Esophagus squamous epithelium (tissue), 5 donors: ENCODE results near the gene NPFFR2. TPM values are rescaled to one million over a fixed set of nuclear protein-coding genes. Genes with fewer than 3 reads are reported as not detected.

Source experiments
- DNase-seq: peaks from one replicate; lab custom pipeline; 2025; lab: John Stamatoyannopoulos, UW
- H3K27ac ChIP-seq, 4 donors: fragments of 200-600 bp; sonication (generic); one replicate each; pipeline ENCODE4 v1.5.1; 2016 to 2019; ENCODE audit warnings: mild to moderate bottlenecking in 1 of 4
- H3K27me3 ChIP-seq, 4 donors: fragments of 200-600 bp; sonication (generic); 1 replicate in 3 of 4; 2 replicates in 1 of 4; pipeline versions ENCODE4 v1.5.1 to v1.6.0; 2017 to 2021; ENCODE audit warnings: antibody characterized with exemption in 1 of 4
- H3K36me3 ChIP-seq, 3 donors: fragments of 200-600 bp; sonication (generic); one replicate each; pipeline ENCODE4 v1.5.1; 2016 to 2019
- H3K4me1 ChIP-seq, 3 donors: fragments of 200-600 bp; sonication (generic); one replicate each; pipeline ENCODE4 v1.5.1; 2017 to 2019
- H3K4me3 ChIP-seq, 4 donors: fragments of 200-600 bp; sonication (generic); 1 replicate in 3 of 4; 2 replicates in 1 of 4; pipeline ENCODE4 v1.5.1; 2016 to 2019; ENCODE audit warnings: mild to moderate bottlenecking in 2 of 4, moderate library complexity in 1 of 4
- H3K9me3 ChIP-seq, 3 donors: fragments of 200-600 bp; sonication (generic); one replicate each; pipeline ENCODE4 v1.5.1; 2016 to 2019
- CTCF ChIP-seq, 6 experiments: fragments of 450-650 bp in 4 of 6; fragments of 200-600 bp in 2 of 6; sonication (generic) in 2 of 6; IDR thresholded peaks; one replicate each; pipeline ENCODE4 v1.5.1; 2016 to 2019; ENCODE audit warnings: antibody characterized with exemption in 6 of 6, mild to moderate bottlenecking in 4 of 6, moderate library complexity in 4 of 6
- POLR2A ChIP-seq, 4 donors: fragments of 450-650 bp; IDR thresholded peaks; one replicate each; pipeline ENCODE4 v1.6.1; 2017; ENCODE audit warnings: antibody characterized with exemption in 4 of 4, mild to moderate bottlenecking in 4 of 4, moderate library complexity in 3 of 4
- WGBS, 2 donors: methylation state at CpG; one replicate each; pipeline ENCODE4 v1.1.5; 2018; 5-methylcytosine and 5-hydroxymethylcytosine counted together
- intact Hi-C: fragments of 100-400 bp; cut with DNase I; formaldehyde crosslinking; loops from one replicate; pipeline ENCODE4 v1.15.0; 2022
- total RNA-seq, 4 donors: library from RNA; depleted of rRNA; stranded (reverse); fragments of >200 nt; gene quantifications; one replicate each; pipeline ENCODE4 v1.1.0, GENCODE V29; 2016
- donor health status: DM: yes; HTN: yes; CAD: no.

The NPFFR2 gene
- total RNA-seq, 4 donors from 2014 or later: not detected

- H3K9me3 ChIP-seq: no peaks in the 10 kb centered on the region
- TF ChIP-seq POLR2A (IDR thresholded peaks at IDR 0.05) (no peak), CTCF (IDR thresholded peaks at IDR 0.05) (no peak)
- H3K4me1 ChIP-seq: no peaks in the 10 kb centered on the region
- intact Hi-C loops: no loop called here
- no peak for DNase-seq
- H3K27me3 ChIP-seq: no peaks in the 10 kb centered on the region
- H3K27ac ChIP-seq: no peak overlapping the region
- no peaks in the 10 kb centered on the region for H3K36me3 ChIP-seq
- H3K4me3 ChIP-seq: no peak overlapping the region
Observed at GRCh38 chr4:72011906-72012305, 19.9 kb upstream of the NPFFR2 start.

- Histone ChIP-seq H3K4me1 (no peaks in the 10 kb centered on the region), H3K9me3 (no peaks in the 10 kb centered on the region), H3K27ac (no peak overlapping the region), H3K36me3 (no peaks in the 10 kb centered on the region), H3K27me3 (no peaks in the 10 kb centered on the region), H3K4me3 (no peak overlapping the region)
- WGBS, 2 donors: 53 to 54% methylated on average over 3 of the region's 3 CpGs
- DNase-seq: no peak
- TF ChIP-seq POLR2A (IDR thresholded peaks at IDR 0.05): no peak
- no peak for TF ChIP-seq CTCF (IDR thresholded peaks at IDR 0.05)
- intact Hi-C loops: no loop called here
Observed at GRCh38 chr4:72016011-72016410, 15.8 kb upstream of the NPFFR2 start.

GRCh38 chr4:72019688-72020087, 12.1 kb upstream of the NPFFR2 start:
- intact Hi-C loops: no loop called here

GRCh38 chr4:72022553-72022952, 9.2 kb upstream of the NPFFR2 start:
- H3K27me3 ChIP-seq: no peaks in the 10 kb centered on the region
- H3K27ac ChIP-seq: no peak overlapping the region
- H3K36me3 ChIP-seq: no peaks in the 10 kb centered on the region
- TF ChIP-seq CTCF (IDR thresholded peaks at IDR 0.05): no peak
- no peak for TF ChIP-seq POLR2A (IDR thresholded peaks at IDR 0.05)
- H3K4me3 ChIP-seq: no peak overlapping the region
- 76 to 82% methylated on average over 1 of the region's 1 CpG for WGBS, 2 donors
- DNase-seq: no peak
- no peaks in the 10 kb centered on the region for H3K4me1 ChIP-seq
- intact Hi-C loops: no loop called here
- no peaks in the 10 kb centered on the region for H3K9me3 ChIP-seq

More at GRCh38 chr4:72019688-72020087, 12.1 kb upstream of the NPFFR2 start:
- TF ChIP-seq CTCF (IDR thresholded peaks at IDR 0.05): no peak
- Histone ChIP-seq H3K36me3 (no peaks in the 10 kb centered on the region), H3K9me3 (no peaks in the 10 kb centered on the region), H3K4me3 (no peak overlapping the region), H3K4me1 (no peaks in the 10 kb centered on the region), H3K27ac (no peak overlapping the region), H3K27me3 (no peaks in the 10 kb centered on the region)
- no peak for DNase-seq
- WGBS, 2 donors: 46 to 49% methylated on average over 3 of the region's 3 CpGs

- TF ChIP-seq CTCF (IDR thresholded peaks at IDR 0.05) (no peak), POLR2A (IDR thresholded peaks at IDR 0.05) (no peak)
- Histone ChIP-seq H3K4me1 (no peaks in the 10 kb centered on the region), H3K9me3 (no peaks in the 10 kb centered on the region), H3K27ac (no peak overlapping the region), H3K36me3 (no peaks in the 10 kb centered on the region), H3K27me3 (no peaks in the 10 kb centered on the region), H3K4me3 (no peak overlapping the region)
- DNase-seq: no peak
- intact Hi-C loops: no loop called here
Observed at GRCh38 chr4:72055566-72055965, 23.8 kb downstream of the NPFFR2 start.
